ENCODE results near the gene MAPK1IP1L.

MAPK1IP1L gene

DNA sequence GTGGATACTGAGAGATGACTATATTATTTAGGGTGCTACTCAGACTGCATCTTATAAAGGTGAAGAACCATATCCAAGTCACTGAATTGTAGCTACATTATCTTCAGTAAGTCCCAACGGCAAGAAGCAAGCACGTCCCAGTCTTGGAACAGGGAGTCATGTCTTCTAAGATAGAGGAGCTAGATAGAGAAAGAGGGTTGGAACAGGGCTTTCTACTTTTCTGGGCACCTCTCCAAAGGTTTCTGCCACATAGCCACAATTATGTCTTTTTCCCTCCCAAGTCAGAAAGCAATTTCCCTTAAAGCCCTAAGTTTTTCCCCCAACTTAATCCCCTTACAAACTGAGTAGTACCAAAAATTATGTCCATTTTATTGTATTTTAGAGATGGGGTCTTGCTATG, 22.4 kb downstream of the MAPK1IP1L start:
- H3K4me3 ChIP-seq (replicated peaks; ENCODE audit: insufficient read depth, low read length), result no peak overlapping the region
- H3K27ac ChIP-seq (replicated peaks), result no peak overlapping the region
- H3K27me3 ChIP-seq (ENCODE audit: insufficient read depth, poor library complexity, severe bottlenecking), result no peaks in the 10 kb centered on the region
- no peak for TF ChIP-seq GABPA (IDR thresholded peaks at IDR 0.05; ENCODE audit: low read depth)
- no peak for TF ChIP-seq SPI1 (IDR thresholded peaks at IDR 0.05; ENCODE audit: borderline replicate concordance, low read depth)
- no peak for TF ChIP-seq POLR2AphosphoS5 (IDR thresholded peaks at IDR 0.05; ENCODE audit: low read depth)
- TF ChIP-seq, protein P1, sequence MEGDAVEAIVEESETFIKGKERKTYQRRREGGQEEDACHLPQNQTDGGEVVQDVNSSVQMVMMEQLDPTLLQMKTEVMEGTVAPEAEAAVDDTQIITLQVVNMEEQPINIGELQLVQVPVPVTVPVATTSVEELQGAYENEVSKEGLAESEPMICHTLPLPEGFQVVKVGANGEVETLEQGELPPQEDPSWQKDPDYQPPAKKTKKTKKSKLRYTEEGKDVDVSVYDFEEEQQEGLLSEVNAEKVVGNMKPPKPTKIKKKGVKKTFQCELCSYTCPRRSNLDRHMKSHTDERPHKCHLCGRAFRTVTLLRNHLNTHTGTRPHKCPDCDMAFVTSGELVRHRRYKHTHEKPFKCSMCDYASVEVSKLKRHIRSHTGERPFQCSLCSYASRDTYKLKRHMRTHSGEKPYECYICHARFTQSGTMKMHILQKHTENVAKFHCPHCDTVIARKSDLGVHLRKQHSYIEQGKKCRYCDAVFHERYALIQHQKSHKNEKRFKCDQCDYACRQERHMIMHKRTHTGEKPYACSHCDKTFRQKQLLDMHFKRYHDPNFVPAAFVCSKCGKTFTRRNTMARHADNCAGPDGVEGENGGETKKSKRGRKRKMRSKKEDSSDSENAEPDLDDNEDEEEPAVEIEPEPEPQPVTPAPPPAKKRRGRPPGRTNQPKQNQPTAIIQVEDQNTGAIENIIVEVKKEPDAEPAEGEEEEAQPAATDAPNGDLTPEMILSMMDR (IDR thresholded peaks at IDR 0.05; ENCODE audit: insufficient read depth, low read length), result no peak
- TF ChIP-seq, protein P2, sequence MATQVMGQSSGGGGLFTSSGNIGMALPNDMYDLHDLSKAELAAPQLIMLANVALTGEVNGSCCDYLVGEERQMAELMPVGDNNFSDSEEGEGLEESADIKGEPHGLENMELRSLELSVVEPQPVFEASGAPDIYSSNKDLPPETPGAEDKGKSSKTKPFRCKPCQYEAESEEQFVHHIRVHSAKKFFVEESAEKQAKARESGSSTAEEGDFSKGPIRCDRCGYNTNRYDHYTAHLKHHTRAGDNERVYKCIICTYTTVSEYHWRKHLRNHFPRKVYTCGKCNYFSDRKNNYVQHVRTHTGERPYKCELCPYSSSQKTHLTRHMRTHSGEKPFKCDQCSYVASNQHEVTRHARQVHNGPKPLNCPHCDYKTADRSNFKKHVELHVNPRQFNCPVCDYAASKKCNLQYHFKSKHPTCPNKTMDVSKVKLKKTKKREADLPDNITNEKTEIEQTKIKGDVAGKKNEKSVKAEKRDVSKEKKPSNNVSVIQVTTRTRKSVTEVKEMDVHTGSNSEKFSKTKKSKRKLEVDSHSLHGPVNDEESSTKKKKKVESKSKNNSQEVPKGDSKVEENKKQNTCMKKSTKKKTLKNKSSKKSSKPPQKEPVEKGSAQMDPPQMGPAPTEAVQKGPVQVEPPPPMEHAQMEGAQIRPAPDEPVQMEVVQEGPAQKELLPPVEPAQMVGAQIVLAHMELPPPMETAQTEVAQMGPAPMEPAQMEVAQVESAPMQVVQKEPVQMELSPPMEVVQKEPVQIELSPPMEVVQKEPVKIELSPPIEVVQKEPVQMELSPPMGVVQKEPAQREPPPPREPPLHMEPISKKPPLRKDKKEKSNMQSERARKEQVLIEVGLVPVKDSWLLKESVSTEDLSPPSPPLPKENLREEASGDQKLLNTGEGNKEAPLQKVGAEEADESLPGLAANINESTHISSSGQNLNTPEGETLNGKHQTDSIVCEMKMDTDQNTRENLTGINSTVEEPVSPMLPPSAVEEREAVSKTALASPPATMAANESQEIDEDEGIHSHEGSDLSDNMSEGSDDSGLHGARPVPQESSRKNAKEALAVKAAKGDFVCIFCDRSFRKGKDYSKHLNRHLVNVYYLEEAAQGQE (IDR thresholded peaks at IDR 0.05; ENCODE audit: insufficient replicate concordance, low read depth), result no peak
- DNase-seq (ENCODE audit: low read depth in 1 of 2, low spot score in 1 of 2), result no peak

DNA sequence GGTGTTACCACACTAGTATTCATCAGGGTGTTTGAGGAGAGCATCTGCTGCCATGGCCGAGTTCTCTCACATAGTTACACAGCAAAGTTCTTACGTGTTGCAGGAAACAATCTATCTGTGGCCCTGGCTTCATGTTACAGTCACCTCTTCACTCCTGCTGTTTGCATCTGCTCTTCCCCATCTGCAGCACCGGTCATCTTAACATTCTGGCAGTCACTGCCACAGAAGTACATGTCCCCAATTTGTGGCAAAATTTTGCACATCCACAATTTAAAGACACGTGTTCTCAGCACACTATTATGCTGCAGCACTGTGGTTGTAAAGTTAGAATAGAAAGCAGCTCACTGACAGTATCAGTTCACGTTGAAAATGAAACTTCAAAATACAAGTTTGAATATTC, 23.2 kb downstream of the MAPK1IP1L start:
- TF ChIP-seq GABPA (IDR thresholded peaks at IDR 0.05; ENCODE audit: low read depth) (no peak), POLR2AphosphoS5 (IDR thresholded peaks at IDR 0.05; ENCODE audit: low read depth) (no peak), SPI1 (IDR thresholded peaks at IDR 0.05; ENCODE audit: borderline replicate concordance, low read depth) (no peak)
- TF ChIP-seq, protein P2 (IDR thresholded peaks at IDR 0.05; ENCODE audit: insufficient replicate concordance, low read depth), result no peak
- DNase-seq (ENCODE audit: low read depth in 1 of 2, low spot score in 1 of 2), result no peak
- Histone ChIP-seq H3K27ac (replicated peaks) (no peak overlapping the region), H3K4me3 (replicated peaks; ENCODE audit: insufficient read depth, low read length) (no peak overlapping the region), H3K27me3 (ENCODE audit: insufficient read depth, poor library complexity, severe bottlenecking) (no peaks in the 10 kb centered on the region)

DNA sequence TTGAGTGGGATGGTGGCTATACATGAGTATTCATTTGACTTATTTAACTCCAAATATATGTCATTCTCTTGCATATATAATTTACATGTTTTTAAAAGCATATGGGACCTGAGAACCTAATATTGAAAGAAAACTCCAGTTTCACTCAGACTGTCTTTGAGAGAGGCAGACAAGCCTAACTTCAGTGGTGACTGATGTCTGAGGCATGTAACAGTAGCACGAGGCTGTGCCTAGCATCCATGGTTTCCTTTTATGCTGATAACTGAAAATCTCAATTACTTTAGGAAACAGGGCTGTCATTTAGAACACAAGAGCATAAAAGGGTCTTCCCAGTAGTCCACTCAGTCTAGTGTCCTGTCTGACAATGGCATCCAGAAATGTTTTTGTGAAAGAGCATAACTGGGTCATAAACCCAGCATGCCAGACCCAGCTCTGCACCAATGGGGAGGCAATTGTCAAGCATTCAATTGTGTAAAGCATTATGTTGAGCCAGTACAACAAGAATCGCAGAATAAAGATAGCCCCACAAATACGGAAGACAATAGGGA, 24.3 kb downstream of the MAPK1IP1L start:
- no peak for DNase-seq (ENCODE audit: low read depth in 1 of 2, low spot score in 1 of 2)
- TF ChIP-seq GABPA (IDR thresholded peaks at IDR 0.05; ENCODE audit: low read depth) (no peak), SPI1 (IDR thresholded peaks at IDR 0.05; ENCODE audit: borderline replicate concordance, low read depth) (no peak), POLR2AphosphoS5 (IDR thresholded peaks at IDR 0.05; ENCODE audit: low read depth) (no peak)
- TF ChIP-seq, protein P2 (IDR thresholded peaks at IDR 0.05; ENCODE audit: insufficient replicate concordance, low read depth), result no peak
- TF ChIP-seq, protein P1 (IDR thresholded peaks at IDR 0.05; ENCODE audit: insufficient read depth, low read length), result no peak
- no peak overlapping the region for H3K27ac ChIP-seq (replicated peaks)
- no peaks in the 10 kb centered on the region for H3K27me3 ChIP-seq (ENCODE audit: insufficient read depth, poor library complexity, severe bottlenecking)
- no peak overlapping the region for H3K4me3 ChIP-seq (replicated peaks; ENCODE audit: insufficient read depth, low read length)
